ENCODE measurements around the gene ZNF747. TPM values are rescaled to one million over a fixed set of nuclear protein-coding genes. Genes with fewer than 3 reads are reported as not detected.

Gene ZNF747
- polyA plus RNA-seq, 1 experiment: 6.4 TPM

GRCh38 chr16:30527635-30528178 is 7.0 kb downstream of the ZNF747 start:
- TF ChIP-seq, protein P1, sequence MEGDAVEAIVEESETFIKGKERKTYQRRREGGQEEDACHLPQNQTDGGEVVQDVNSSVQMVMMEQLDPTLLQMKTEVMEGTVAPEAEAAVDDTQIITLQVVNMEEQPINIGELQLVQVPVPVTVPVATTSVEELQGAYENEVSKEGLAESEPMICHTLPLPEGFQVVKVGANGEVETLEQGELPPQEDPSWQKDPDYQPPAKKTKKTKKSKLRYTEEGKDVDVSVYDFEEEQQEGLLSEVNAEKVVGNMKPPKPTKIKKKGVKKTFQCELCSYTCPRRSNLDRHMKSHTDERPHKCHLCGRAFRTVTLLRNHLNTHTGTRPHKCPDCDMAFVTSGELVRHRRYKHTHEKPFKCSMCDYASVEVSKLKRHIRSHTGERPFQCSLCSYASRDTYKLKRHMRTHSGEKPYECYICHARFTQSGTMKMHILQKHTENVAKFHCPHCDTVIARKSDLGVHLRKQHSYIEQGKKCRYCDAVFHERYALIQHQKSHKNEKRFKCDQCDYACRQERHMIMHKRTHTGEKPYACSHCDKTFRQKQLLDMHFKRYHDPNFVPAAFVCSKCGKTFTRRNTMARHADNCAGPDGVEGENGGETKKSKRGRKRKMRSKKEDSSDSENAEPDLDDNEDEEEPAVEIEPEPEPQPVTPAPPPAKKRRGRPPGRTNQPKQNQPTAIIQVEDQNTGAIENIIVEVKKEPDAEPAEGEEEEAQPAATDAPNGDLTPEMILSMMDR (IDR thresholded peaks at IDR 0.05; ENCODE audit: insufficient read depth, low read depth, low read length): no peak
- H3K27me3 ChIP-seq (ENCODE audit: control insufficient read depth, insufficient read depth, low read length): no peaks in the 10 kb centered on the region
- no peaks in the 10 kb centered on the region; the same call in none of the 2 replicates for H3K36me3 ChIP-seq (ENCODE audit: control insufficient read depth, insufficient read depth, low read length)
- no peak for DNase-seq (ENCODE audit: low read depth)
- ChIA-PET CTCF (interaction anchor here (0.6 to 1.3 kb wide), 5 partner anchors 9 to 1573 kb away, joined by 3 to 4 read pairs (median 3); partner anchors contain the start of genes TBX6 and ZNF764), POLR2A (interaction anchor here (1.1 kb wide), 1 partner anchor 277 kb away, joined by 3 read pairs; no protein-coding TSS in a partner anchor)
- peak overlapping the region; percentile 15; the same call in 1 of the 2 replicates for H3K4me3 ChIP-seq (ENCODE audit: low read depth, low read length)

DNA sequence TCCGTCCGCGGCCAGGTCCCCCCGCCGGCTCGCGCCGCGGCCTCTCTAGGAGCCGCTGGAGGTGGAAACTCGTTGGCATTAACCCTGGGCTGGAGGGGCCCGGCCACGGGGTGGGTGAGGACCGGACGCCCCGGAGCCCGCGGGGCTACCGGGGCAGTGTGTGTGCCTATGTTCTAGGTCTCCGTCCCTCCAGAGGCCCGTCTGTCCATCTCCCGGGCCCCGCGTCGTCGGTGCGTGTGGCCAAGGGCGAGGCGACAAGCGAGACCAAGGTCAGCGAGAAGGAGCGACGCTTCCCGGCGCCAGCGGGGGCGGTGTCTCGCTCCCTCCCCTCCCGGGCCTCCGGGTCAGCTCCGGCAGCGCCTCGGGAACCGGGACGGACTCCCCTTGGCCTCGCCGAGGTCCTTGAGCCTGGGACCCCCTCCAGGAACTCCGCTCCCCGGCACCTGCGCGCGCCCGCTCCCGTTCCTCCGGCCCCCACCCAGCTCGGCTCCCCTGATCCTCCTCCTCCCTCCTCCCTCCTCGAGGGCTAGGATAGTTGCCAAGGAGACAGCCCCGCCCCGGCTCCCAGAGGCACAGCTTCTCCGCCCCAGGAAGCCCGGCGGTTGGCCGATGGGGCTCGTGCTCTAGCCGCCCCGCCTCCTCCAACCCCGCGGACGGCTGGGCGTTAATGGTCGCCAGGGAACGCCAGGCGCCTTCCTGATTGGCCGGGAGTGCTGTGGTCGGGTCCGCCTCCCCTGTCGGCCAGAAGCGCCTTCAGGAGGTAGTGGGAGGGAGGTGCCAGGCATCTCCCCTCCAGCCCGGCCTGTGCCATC is 7.6 kb downstream of the ZNF747 start:
- Histone ChIP-seq H3K4me3 (ENCODE audit: low read depth, low read length) (peak overlapping the region; percentile 77), H3K27me3 (ENCODE audit: control insufficient read depth, insufficient read depth, low read length) (no peaks in the 10 kb centered on the region), H3K36me3 (ENCODE audit: control insufficient read depth, insufficient read depth, low read length) (no peaks in the 10 kb centered on the region; the same call in 1 of the 2 replicates)
- TF ChIP-seq, protein P1 (IDR thresholded peaks at IDR 0.05; ENCODE audit: insufficient read depth, low read depth, low read length): peak; percentile 48
- peak; percentile 74 for DNase-seq (ENCODE audit: low read depth)
- POLR2A ChIA-PET: interaction anchor here (1.1 kb wide), 1 partner anchor 278 kb away, joined by 3 read pairs; no protein-coding TSS in a partner anchor
- CTCF ChIA-PET: interaction anchor here (0.9 to 1.3 kb wide), 4 partner anchors 9 to 435 kb away, joined by 3 to 4 read pairs (median 3); partner anchors contain the start of genes TBX6 and ZNF764

GRCh38 chr16:30526137-30526822 is 8.4 kb downstream of the ZNF747 start, which contains the start of gene ZNF768:
TSS of gene ZNF768 (minus strand) at chr16:30526566. CDS start at chr16:30526413, 153 bp downstream.
- DNase-seq (ENCODE audit: low read depth): no peak
- Histone ChIP-seq H3K4me3 (ENCODE audit: low read depth, low read length) (peak within 1 kb of the TSS; percentile 77), H3K36me3 (ENCODE audit: control insufficient read depth, insufficient read depth, low read length) (no peaks in the 10 kb centered on the region; the same call in 1 of the 2 replicates), H3K27me3 (ENCODE audit: control insufficient read depth, insufficient read depth, low read length) (no peaks in the 10 kb centered on the region)
- ChIA-PET POLR2A (no interaction called here), CTCF (interaction anchor here (0.6 to 1.3 kb wide), 5 partner anchors 10 to 434 kb away, joined by 3 to 4 read pairs (median 3); partner anchors contain the start of gene TBX6)
- TF ChIP-seq, protein P1 (IDR thresholded peaks at IDR 0.05; ENCODE audit: insufficient read depth, low read depth, low read length): no peak

GRCh38 chr16:30525844-30526136 is 8.9 kb downstream of the ZNF747 start:
- TF ChIP-seq, protein P1 (IDR thresholded peaks at IDR 0.05; ENCODE audit: insufficient read depth, low read depth, low read length): no peak
- DNase-seq (ENCODE audit: low read depth): no peak
- peak overlapping the region; percentile 77 for H3K4me3 ChIP-seq (ENCODE audit: low read depth, low read length)
- H3K36me3 ChIP-seq (ENCODE audit: control insufficient read depth, insufficient read depth, low read length): no peaks in the 10 kb centered on the region; the same call in 1 of the 2 replicates
- no peaks in the 10 kb centered on the region for H3K27me3 ChIP-seq (ENCODE audit: control insufficient read depth, insufficient read depth, low read length)
- ChIA-PET POLR2A (no interaction called here), CTCF (interaction anchor here (0.6 to 1.1 kb wide), 2 partner anchors 32 to 117 kb away, joined by 4 read pairs; no protein-coding TSS in a partner anchor)

All from BJ (cell line).